H1 (cell line): ENCODE measurements around the gene SMG9. TPM values are rescaled to one million over a fixed set of nuclear protein-coding genes. Genes with fewer than 3 reads are reported as not detected.

Experiments used
- CTCF ChIA-PET: fragments of 300-600 bp; sonication (Branson Sonifier 250); formaldehyde crosslinking; loops from one replicate; lab custom pipeline; 2021; ENCODE audit not compliant: partially characterized antibody; lab: Charles Lee
- POLR2A ChIA-PET: fragments of 300-600 bp; sonication (Branson Sonifier 250); formaldehyde crosslinking; loops from one replicate; lab custom pipeline; 2021; ENCODE audit warnings: inconsistent platforms; ENCODE audit not compliant: partially characterized antibody; lab: Charles Lee
- DNase-seq, 2 experiments: peaks; one replicate each; pipeline versions ENCODE4 v3.0.0 to v3.0.0-alpha.2; 2010 to 2022; ENCODE audit warnings: low spot score in 2 of 2, low read depth in 1 of 2, mixed read lengths in 1 of 2
- FAIRE-seq: peaks from 2 replicates; lab custom pipeline; 2011; peaks lifted over from hg19 to GRCh38; lab: Jason Lieb, UNC
- H2AFZ ChIP-seq: 2 replicates; pipeline ENCODE4 v1.8.1; 2012; ENCODE audit warnings: low read length, inconsistent platforms
- H2AK5ac ChIP-seq: 2 replicates; pipeline ENCODE4 v1.6.1; 2013; ENCODE audit warnings: low read depth, low read length
- H2BK120ac ChIP-seq: replicated peaks from 2 replicates; pipeline ENCODE3; 2013; ENCODE audit warnings: low read depth, low read length, inconsistent platforms
- H2BK12ac ChIP-seq: 2 replicates; pipeline ENCODE4 v1.6.1; 2013; ENCODE audit warnings: low read depth, low read length
- H2BK15ac ChIP-seq: 2 replicates; pipeline ENCODE4 v1.6.1; 2013; ENCODE audit warnings: low read length
- H2BK20ac ChIP-seq: 2 replicates; pipeline ENCODE4 v1.6.1; 2013; ENCODE audit warnings: low read length
- H2BK5ac ChIP-seq: 2 replicates; pipeline ENCODE4 v1.6.1; 2013; ENCODE audit warnings: low read depth, low read length
- H3K14ac ChIP-seq: 2 replicates; pipeline ENCODE4 v1.6.1; 2013; ENCODE audit warnings: inconsistent platforms; ENCODE audit not compliant: insufficient read length
- H3K18ac ChIP-seq: 2 replicates; pipeline ENCODE4 v1.6.1; 2013; ENCODE audit warnings: low read length; ENCODE audit errors: extremely low read depth
- H3K23ac ChIP-seq: 2 replicates; pipeline ENCODE4 v1.6.1; 2013; ENCODE audit warnings: inconsistent platforms; ENCODE audit not compliant: insufficient read length
- H3K23me2 ChIP-seq: 2 replicates; pipeline ENCODE4 v1.6.1; 2013; ENCODE audit warnings: low read depth, low read length
- H3K27ac ChIP-seq: 2 replicates; pipeline ENCODE4 v1.6.1; 2011; ENCODE audit warnings: low read depth, low read length, inconsistent platforms
- H3K27me3 ChIP-seq, 4 experiments: replicated peaks in 1 of 4; 1 replicate in 1 of 4; 2 replicates in 3 of 4; pipeline versions ENCODE4 v1.6.1 to v1.8.1; 2011 to 2013; ENCODE audit warnings: low read length in 3 of 4, mild to moderate bottlenecking in 3 of 4, inconsistent platforms in 2 of 4, mixed read lengths in 2 of 4, moderate library complexity in 1 of 4; ENCODE audit not compliant: control insufficient read depth in 3 of 4, insufficient read depth in 3 of 4; ENCODE audit errors: extremely low read depth in 1 of 4
- H3K36me3 ChIP-seq, 4 experiments: 2 replicates each; pipeline versions ENCODE4 v1.6.1 to v1.8.1; 2011 to 2013; ENCODE audit warnings: mild to moderate bottlenecking in 4 of 4, low read length in 3 of 4, moderate library complexity in 2 of 4, control low read depth in 1 of 4, inconsistent platforms in 1 of 4; ENCODE audit not compliant: insufficient read depth in 4 of 4, control insufficient read depth in 2 of 4
- H3K4ac ChIP-seq: replicated peaks from 2 replicates; pipeline ENCODE3; 2013; ENCODE audit warnings: low read length, low read depth, mixed read lengths, inconsistent platforms; ENCODE audit not compliant: insufficient read length
- H3K4me1 ChIP-seq, 4 experiments: replicated peaks in 1 of 4; 1 replicate in 1 of 4; 2 replicates in 3 of 4; pipeline versions ENCODE4 v1.6.1 to v1.8.1; 2011 to 2013; ENCODE audit warnings: low read length in 3 of 4, inconsistent platforms in 2 of 4, mixed read lengths in 1 of 4; ENCODE audit not compliant: insufficient read depth in 4 of 4, control insufficient read depth in 3 of 4
- H3K4me2 ChIP-seq, 2 experiments: 2 replicates each; pipeline versions ENCODE4 v1.6.1 to v1.8.1; 2011 to 2013; ENCODE audit warnings: low read depth in 2 of 2, low read length in 2 of 2, control low read depth in 1 of 2, inconsistent platforms in 1 of 2, mild to moderate bottlenecking in 1 of 2; ENCODE audit not compliant: insufficient read depth in 1 of 2
- H3K4me3 ChIP-seq, 4 experiments: fragments of 200-600, 300-600 bp in 1 of 4; sonication (generic), shearing (Covaris generic), sonication (Bioruptor Twin) in 1 of 4; 2 replicates each; pipeline versions ENCODE4 v1.5.1 to v1.8.1; 2011 to 2016; ENCODE audit warnings: low read length in 4 of 4, low read depth in 3 of 4, control low read depth in 2 of 4, inconsistent platforms in 2 of 4, mild to moderate bottlenecking in 2 of 4, mixed read lengths in 1 of 4, moderate library complexity in 1 of 4; ENCODE audit not compliant: insufficient read depth in 2 of 4; ENCODE audit errors: extremely low read depth in 1 of 4
- H3K56ac ChIP-seq: replicated peaks from 2 replicates; pipeline ENCODE3; 2013; ENCODE audit warnings: low read depth, mild to moderate bottlenecking, mixed read lengths, low read length, inconsistent platforms; ENCODE audit not compliant: insufficient read length
- H3K79me1 ChIP-seq: 2 replicates; pipeline ENCODE4 v1.6.1; 2013; ENCODE audit warnings: low read depth, low read length, control low read depth
- H3K79me2 ChIP-seq, 2 experiments: 2 replicates each; pipeline versions ENCODE4 v1.6.1 to v1.8.1; 2012 to 2013; ENCODE audit warnings: low read length in 2 of 2, mild to moderate bottlenecking in 2 of 2, inconsistent platforms in 1 of 2; ENCODE audit not compliant: insufficient read depth in 2 of 2, control insufficient read depth in 1 of 2
- H3K9ac ChIP-seq, 4 experiments: replicated peaks in 1 of 4; 1 replicate in 1 of 4; 2 replicates in 3 of 4; pipeline versions ENCODE4 v1.6.1 to v1.8.1; 2011 to 2013; ENCODE audit warnings: low read depth in 3 of 4, low read length in 3 of 4, control low read depth in 2 of 4, mild to moderate bottlenecking in 2 of 4, moderate library complexity in 2 of 4, inconsistent platforms in 1 of 4; ENCODE audit errors: extremely low read depth in 1 of 4
- H3K9me3 ChIP-seq, 2 experiments: 2 replicates each; pipeline versions ENCODE4 v1.6.1 to v1.8.1; 2012 to 2013; ENCODE audit warnings: mild to moderate bottlenecking in 2 of 2, moderate library complexity in 2 of 2, control low read depth in 1 of 2, inconsistent platforms in 1 of 2, low read depth in 1 of 2, low read length in 1 of 2, mixed read lengths in 1 of 2; ENCODE audit not compliant: insufficient read depth in 2 of 2
- H4K20me1 ChIP-seq, 2 experiments: replicated peaks in 1 of 2; 2 replicates each; pipeline versions ENCODE3 to v1.8.1; 2011 to 2013; ENCODE audit warnings: inconsistent platforms in 2 of 2, low read length in 2 of 2, mild to moderate bottlenecking in 1 of 2; ENCODE audit not compliant: insufficient read depth in 2 of 2, control insufficient read depth in 1 of 2
- H4K5ac ChIP-seq: 2 replicates; pipeline ENCODE4 v1.6.1; 2013; ENCODE audit warnings: low read length, low read depth, mixed read lengths, inconsistent platforms; ENCODE audit not compliant: insufficient read length
- H4K8ac ChIP-seq: 2 replicates; pipeline ENCODE4 v1.8.0; 2013; ENCODE audit warnings: mild to moderate bottlenecking, moderate library complexity, low read length, inconsistent platforms; ENCODE audit not compliant: insufficient read depth; ENCODE audit errors: extremely low read depth
- H4K91ac ChIP-seq: replicated peaks from 2 replicates; pipeline ENCODE3; 2013; ENCODE audit warnings: low read length, mixed read lengths, inconsistent platforms; ENCODE audit not compliant: insufficient read length
- CBX5 ChIP-seq: fragments of 300-800, 300-1000 bp; sonication (generic); IDR thresholded peaks from 2 replicates; pipeline ENCODE4 v1.7.1; 2016; ENCODE audit warnings: antibody characterized with exemption, low read length, low read depth
- CBX8 ChIP-seq: fragments of 300-800, 300-1000 bp; sonication (generic); IDR thresholded peaks from 2 replicates; pipeline ENCODE4 v1.7.1; 2016; ENCODE audit warnings: low read depth, low read length, borderline replicate concordance
- CEBPB ChIP-seq: IDR thresholded peaks from 2 replicates; pipeline ENCODE4 v1.6.1; 2012; ENCODE audit warnings: low read depth, low read length
- EGR1 ChIP-seq: IDR thresholded peaks from 2 replicates; pipeline ENCODE4 v1.6.1; 2011; ENCODE audit warnings: low read depth, low read length, borderline replicate concordance
- HDAC6 ChIP-seq: IDR thresholded peaks from one replicate; pipeline ENCODE4 v1.7.1; 2012; ENCODE audit warnings: low read depth, mild to moderate bottlenecking, inconsistent platforms, low read length, moderate library complexity
- POLR2A ChIP-seq, 2 experiments: IDR thresholded peaks; 1 replicate in 1 of 2; 2 replicates in 1 of 2; pipeline ENCODE4 v1.6.1; 2011; ENCODE audit warnings: low read depth in 2 of 2, low read length in 2 of 2, mild to moderate bottlenecking in 2 of 2; ENCODE audit errors: control extremely low read depth in 1 of 2
- RBBP5 ChIP-seq: IDR thresholded peaks from 2 replicates; pipeline ENCODE4 v1.7.1; 2012; ENCODE audit warnings: low read depth, mild to moderate bottlenecking, inconsistent platforms, low read length, moderate library complexity, borderline replicate concordance
- RFX5 ChIP-seq: IDR thresholded peaks from 2 replicates; pipeline ENCODE4 v1.6.1; 2011; ENCODE audit warnings: low read depth, low read length, improper control_type of control experiment, borderline replicate concordance
- SAP30 ChIP-seq: fragments of 300-600 bp; sonication (generic); IDR thresholded peaks from 2 replicates; pipeline ENCODE4 v1.7.1; 2012; ENCODE audit warnings: low read length, moderate library complexity, mild to moderate bottlenecking, inconsistent platforms; ENCODE audit not compliant: insufficient read depth, insufficient replicate concordance
- SIRT6 ChIP-seq: IDR thresholded peaks from one replicate; pipeline ENCODE4 v1.7.1; 2012; ENCODE audit warnings: low read length, inconsistent platforms
- TAF7 ChIP-seq: optimal IDR thresholded peaks from 2 replicates; pipeline ENCODE3; 2011; ENCODE audit warnings: low read depth, mild to moderate bottlenecking, inconsistent platforms, low read length, moderate library complexity, borderline replicate concordance
- YY1 ChIP-seq: IDR thresholded peaks from 2 replicates; pipeline ENCODE4 v1.6.1; 2011; ENCODE audit warnings: low read depth, mild to moderate bottlenecking, low read length
- WGBS, 2 experiments: shearing (Covaris generic) in 1 of 2; methylation state at CpG; one replicate each; pipeline versions ENCODE4 v1.1.6 to v1.1.7; 2013 to 2015; ENCODE audit warnings: low lambda C conversion rate in 2 of 2, mixed read lengths in 2 of 2, inconsistent platforms in 1 of 2, low coverage in 1 of 2, missing lambda C conversion rate in 1 of 2; ENCODE audit not compliant: insufficient replicate concordance in 2 of 2, insufficient coverage in 1 of 2, insufficient read length in 1 of 2; ENCODE audit errors: extremely low coverage in 1 of 2, missing lambda C conversion rate in 1 of 2; 5-methylcytosine and 5-hydroxymethylcytosine counted together
- polyA plus RNA-seq, 7 experiments: library from polyadenylated mRNA; depleted of rRNA in 3 of 7; stranded (reverse) in 5 of 7; unstranded in 2 of 7; fragments of >200 nt in 5 of 7; fragments of 200-250 nt in 2 of 7; gene quantifications; 1 replicate in 5 of 7; 2 replicates in 1 of 7; 4 replicates in 1 of 7; pipeline versions ENCODE4 v1.2.1 to v1.2.3, GENCODE V29; 2011 to 2013; ENCODE audit warnings: missing spikeins in 2 of 7, mixed read lengths in 2 of 7
- total RNA-seq: library from RNA; stranded (reverse); fragmentation: NEBNext Ultra II Directional; extraction: Animal tissue kit (Norgen Biotek cat#: 25700); gene quantifications from 2 replicates; pipeline ENCODE4 v1.2.1, GENCODE V29; 2021
- TF ChIP-seq, protein P1 (sequence below): IDR thresholded peaks from 2 replicates; pipeline ENCODE4 v1.6.1; 2012; ENCODE audit warnings: inconsistent platforms

SMG9 gene
- total and polyA plus RNA-seq, 2 of the 8 experiments (the other 6 are each of a cell fraction or from before 2014, with no cell fraction given), result 20.4 to 28.7 TPM

DNA sequence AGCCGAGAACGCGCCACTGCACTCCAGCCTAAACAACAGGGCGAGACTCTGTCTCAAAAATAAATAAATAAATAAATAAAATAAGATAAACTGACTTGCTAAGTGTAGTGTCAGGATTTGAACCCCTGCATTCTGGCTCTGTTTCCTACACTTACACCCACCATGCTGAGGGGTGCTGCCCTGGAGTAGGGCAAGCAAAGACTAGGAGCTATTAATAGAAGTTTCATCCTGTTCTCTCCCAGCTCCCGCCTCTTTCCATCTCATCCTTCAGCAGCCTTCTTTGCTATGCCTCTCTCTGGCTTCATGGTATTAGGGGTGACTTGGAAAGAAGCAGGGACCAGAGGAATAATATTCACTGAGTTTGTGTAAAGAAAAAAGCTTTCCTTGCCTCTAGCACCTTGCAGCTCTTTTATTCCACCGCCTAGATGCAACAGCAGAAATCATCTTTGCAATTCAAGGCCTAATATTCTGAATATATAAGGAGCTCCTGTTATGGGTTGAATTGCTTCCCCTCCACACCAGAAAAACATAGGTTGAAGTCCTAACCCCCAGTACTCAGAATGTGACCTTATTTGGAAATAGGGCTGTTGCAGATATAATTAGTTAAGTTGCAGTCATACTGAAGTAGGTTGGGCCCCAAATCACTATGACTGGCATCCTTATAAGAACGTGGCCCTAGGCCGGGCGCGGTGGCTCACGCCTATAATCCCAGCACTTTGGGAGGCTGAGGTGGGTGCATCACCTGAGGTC lies 76.1 kb downstream of the SMG9 start:
- Histone ChIP-seq H2AFZ (no peak overlapping the region), H3K79me1 (no peaks in the 10 kb centered on the region), H4K5ac (no peak overlapping the region), H3K4me3 (no peak overlapping the region), H3K4me2 (no peak overlapping the region), H3K27me3 (no peaks in the 10 kb centered on the region), H3K23me2 (no peaks in the 10 kb centered on the region), H3K4ac (no peak overlapping the region), H3K9ac (no peak overlapping the region), H3K9me3 (no peaks in the 10 kb centered on the region), H3K36me3 (no peaks in the 10 kb centered on the region), H2BK5ac (no peak overlapping the region), H2BK120ac (no peak overlapping the region), H3K56ac (no peak overlapping the region), H3K18ac (no peak overlapping the region), H3K79me2 (no peaks in the 10 kb centered on the region), H2AK5ac (no peak overlapping the region), H4K8ac (no peak overlapping the region), H3K27ac (no peak overlapping the region), H3K4me1 (peaks cover 0 to 6% (median 2%) of the 10 kb centered on the region in 4 experiments; a peak in 3 of 7 replicates), H2BK20ac (no peak overlapping the region), H4K91ac (no peak overlapping the region), H2BK12ac (no peak overlapping the region), H2BK15ac (no peak overlapping the region), H3K23ac (no peak overlapping the region), H4K20me1 (peaks cover 0 to 2% of the 10 kb centered on the region in 2 experiments), H3K14ac (no peak overlapping the region)
- ChIA-PET CTCF (interaction anchor here (0.6 to 1.8 kb wide), 8 partner anchors 10 to 106 kb away, joined by 3 to 5 read pairs (median 4); no protein-coding TSS in a partner anchor), POLR2A (interaction anchor here (0.6 kb wide), 1 partner anchor 44 kb away, joined by 3 read pairs; no protein-coding TSS in a partner anchor)
- FAIRE-seq (no peak), DNase-seq (no peak)
- WGBS, 2 experiments, result 95% methylated on average over 11 of the region's 11 CpGs; no CpG with 5 or more reads in 1 of the 2 experiments
- no peak for TF ChIP-seq TAF7
- TF ChIP-seq HDAC6, result no peak
- no peak for TF ChIP-seq SIRT6
- TF ChIP-seq SAP30, result no peak
- no peak for TF ChIP-seq RBBP5
- no peak for TF ChIP-seq CBX8
- no peak for TF ChIP-seq CBX5
- TF ChIP-seq RFX5, result no peak
- no peak for TF ChIP-seq YY1
- TF ChIP-seq POLR2A (IDR thresholded peaks at IDR 0.05; ENCODE audit: control extremely low read depth in 1 of 2, low read depth in 2 of 2, low read length in 2 of 2), result no peak
- no peak for TF ChIP-seq EGR1
- TF ChIP-seq CEBPB, result no peak
- TF ChIP-seq, protein P1, sequence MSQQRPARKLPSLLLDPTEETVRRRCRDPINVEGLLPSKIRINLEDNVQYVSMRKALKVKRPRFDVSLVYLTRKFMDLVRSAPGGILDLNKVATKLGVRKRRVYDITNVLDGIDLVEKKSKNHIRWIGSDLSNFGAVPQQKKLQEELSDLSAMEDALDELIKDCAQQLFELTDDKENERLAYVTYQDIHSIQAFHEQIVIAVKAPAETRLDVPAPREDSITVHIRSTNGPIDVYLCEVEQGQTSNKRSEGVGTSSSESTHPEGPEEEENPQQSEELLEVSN, result no peak
